Activated T-cell treated with anti-CD3 and anti-CD28 coated beads, Interleukin-2, amount 50 U/mL, for 48 hours (primary cell): ENCODE results near the gene NPR1.
"Not testable (repeated sequence)": the region's sequence is repeated elsewhere in the genome, so short reads cannot be mapped to it uniquely, and the experiment has no call there.

Experiments used
- DNase-seq, 2 experiments: peaks; one replicate each; pipeline ENCODE4 v3.0.0-alpha.2; 2020

The NPR1 gene

GRCh38 chr1:153678519-153679336 is at the start of gene NPR1:
TSS of gene NPR1 (plus strand) at chr1:153678688. CDS start at chr1:153679109, 421 bp downstream.
- DNase-seq: peak; percentile 38 to 52

GRCh38 chr1:153629343-153629665 is 49.2 kb upstream of the NPR1 start:
- DNase-seq: no peak

GRCh38 chr1:153629971-153630370 is 48.5 kb upstream of the NPR1 start:
- no peak for DNase-seq

- no peak for DNase-seq
These were observed 48.1 kb upstream of the NPR1 start for GRCh38 chr1:153630384-153630783.

- no peak for DNase-seq
These were observed 47.2 kb upstream of the NPR1 start for GRCh38 chr1:153631047-153632022.

- no peak for DNase-seq
These were observed 45.2 kb upstream of the NPR1 start for GRCh38 chr1:153633161-153633753.

- peak; percentile 99 to 100 for DNase-seq
These were observed 44.5 kb upstream of the NPR1 start, which contains the start of gene CHTOP for GRCh38 chr1:153633754-153634665. TSS of gene CHTOP (plus strand) at chr1:153634066. CDS start at chr1:153636589, 2,523 bp downstream.

GRCh38 chr1:153635872-153636271 is 42.6 kb upstream of the NPR1 start:
- no peak for DNase-seq

GRCh38 chr1:153636312-153636711 is 42.2 kb upstream of the NPR1 start:
- no peak for DNase-seq

GRCh38 chr1:153638261-153638660 is 40.2 kb upstream of the NPR1 start:
- DNase-seq: no peak

GRCh38 chr1:153639280-153639679 is 39.2 kb upstream of the NPR1 start:
- no peak for DNase-seq

- DNase-seq: not testable (repeated sequence)
These were observed 38.3 kb upstream of the NPR1 start for GRCh38 chr1:153640213-153640612.

GRCh38 chr1:153640861-153641260 is 37.6 kb upstream of the NPR1 start:
- DNase-seq: no peak

- DNase-seq: no peak
These were observed 36.3 kb upstream of the NPR1 start for GRCh38 chr1:153642161-153642560.

GRCh38 chr1:153643100-153643499 is 35.4 kb upstream of the NPR1 start:
- DNase-seq: no peak

- DNase-seq: no peak
These were observed 34.7 kb upstream of the NPR1 start for GRCh38 chr1:153643816-153644215.

- DNase-seq: no peak
These were observed 31.7 kb upstream of the NPR1 start for GRCh38 chr1:153646672-153647345.

- DNase-seq: no peak
These were observed 31.2 kb upstream of the NPR1 start for GRCh38 chr1:153647346-153647714.

- DNase-seq: no peak
These were observed 30.4 kb upstream of the NPR1 start for GRCh38 chr1:153648000-153648643.

- no peak for DNase-seq
These were observed 29.2 kb upstream of the NPR1 start for GRCh38 chr1:153649137-153649862.
